ENCODE measurements around the gene SPARC.
"Not testable (repeated sequence)": the region's sequence is repeated elsewhere in the genome, so short reads cannot be mapped to it uniquely, and the experiment has no call there.

The SPARC gene

DNA sequence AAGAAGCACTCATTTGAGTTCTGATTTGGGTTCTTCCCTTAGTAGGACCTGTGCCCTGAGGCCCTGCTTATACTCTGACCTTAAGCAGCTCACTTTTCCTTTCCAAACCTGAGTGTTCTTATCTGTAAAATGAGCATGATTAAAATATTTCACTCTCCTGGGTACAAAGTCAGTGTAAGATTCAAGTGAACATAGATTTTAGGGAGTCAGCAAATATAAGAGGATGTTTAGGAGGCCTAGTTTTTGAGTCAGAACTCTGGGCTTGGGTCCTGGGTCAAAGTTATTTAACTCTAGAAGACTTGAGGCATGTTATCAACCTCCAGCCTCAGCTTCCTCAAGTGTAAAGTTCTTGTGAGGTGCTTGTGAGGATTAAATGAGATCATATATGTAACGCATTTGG, 8.7 kb upstream of the SPARC start:
- no peak overlapping the region for H3K27ac Mint-ChIP-seq
- DNase-seq (ENCODE audit: low spot score in 2 of 2) = no peak
- H3K36me3 Mint-ChIP-seq = no peaks in the 10 kb centered on the region
- no peak overlapping the region for H3K4me3 Mint-ChIP-seq
- H3K4me1 Mint-ChIP-seq = no peaks in the 10 kb centered on the region
- ATAC-seq (ENCODE audit: low read depth) = no peak
- H3K27me3 Mint-ChIP-seq = peaks cover 3% of the 10 kb centered on the region
- H3K9me3 Mint-ChIP-seq = no peaks in the 10 kb centered on the region

DNA sequence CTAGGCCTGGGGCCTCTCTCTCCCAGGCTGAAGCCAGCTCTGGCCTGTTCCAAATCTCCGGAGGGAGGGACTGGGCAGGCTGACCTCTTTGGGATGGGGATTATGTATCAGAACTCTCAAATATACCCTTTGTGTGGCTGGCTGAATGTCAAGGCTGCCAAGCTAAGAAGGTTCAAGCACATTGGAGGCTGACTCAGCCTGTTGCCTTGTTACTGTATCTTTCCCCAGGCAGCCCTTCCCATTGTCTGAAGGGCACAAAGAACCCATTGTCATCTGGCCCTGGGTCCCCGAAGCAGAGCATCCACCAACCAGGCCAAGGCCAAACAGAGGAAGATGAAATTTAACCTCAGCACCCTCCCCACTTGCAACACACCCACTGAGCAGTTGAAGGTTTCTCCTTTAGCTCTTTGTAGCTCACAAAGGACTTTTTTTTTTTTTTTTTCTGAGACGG, 7.3 kb upstream of the SPARC start:
- Mint-ChIP-seq H3K9me3 (no peaks in the 10 kb centered on the region), H3K36me3 (no peaks in the 10 kb centered on the region), H3K4me1 (no peaks in the 10 kb centered on the region), H3K4me3 (no peak overlapping the region), H3K27ac (no peak overlapping the region), H3K27me3 (peaks cover 4% of the 10 kb centered on the region)
- ATAC-seq (ENCODE audit: low read depth) = no peak
- DNase-seq (ENCODE audit: low spot score in 2 of 2) = no peak

DNA sequence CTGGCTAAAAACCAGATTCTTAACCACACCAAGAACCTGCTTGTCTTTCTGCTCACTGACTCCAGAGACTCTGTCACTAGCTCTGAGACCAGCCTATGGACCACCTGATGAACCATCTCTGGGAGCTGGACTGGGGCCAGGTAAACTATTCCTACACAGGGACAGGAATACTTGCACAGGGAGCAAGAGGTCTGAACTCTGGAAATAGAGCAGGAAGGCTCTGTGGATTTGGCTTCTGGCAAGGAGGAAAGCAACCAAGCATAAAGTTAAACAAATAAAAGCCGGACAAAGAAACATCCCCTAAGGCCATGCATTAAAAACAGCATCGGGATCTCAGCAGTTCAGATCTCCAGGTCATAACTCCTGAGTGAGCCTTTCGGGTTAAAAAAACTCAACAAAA, 5.6 kb upstream of the SPARC start:
- no peak overlapping the region for H3K4me3 Mint-ChIP-seq
- peaks cover 11% of the 10 kb centered on the region for H3K27me3 Mint-ChIP-seq
- H3K36me3 Mint-ChIP-seq = no peaks in the 10 kb centered on the region
- no peak for DNase-seq (ENCODE audit: low spot score in 2 of 2)
- no peak for ATAC-seq (ENCODE audit: low read depth)
- H3K4me1 Mint-ChIP-seq = no peaks in the 10 kb centered on the region
- H3K27ac Mint-ChIP-seq = no peak overlapping the region
- H3K9me3 Mint-ChIP-seq = no peaks in the 10 kb centered on the region

DNA sequence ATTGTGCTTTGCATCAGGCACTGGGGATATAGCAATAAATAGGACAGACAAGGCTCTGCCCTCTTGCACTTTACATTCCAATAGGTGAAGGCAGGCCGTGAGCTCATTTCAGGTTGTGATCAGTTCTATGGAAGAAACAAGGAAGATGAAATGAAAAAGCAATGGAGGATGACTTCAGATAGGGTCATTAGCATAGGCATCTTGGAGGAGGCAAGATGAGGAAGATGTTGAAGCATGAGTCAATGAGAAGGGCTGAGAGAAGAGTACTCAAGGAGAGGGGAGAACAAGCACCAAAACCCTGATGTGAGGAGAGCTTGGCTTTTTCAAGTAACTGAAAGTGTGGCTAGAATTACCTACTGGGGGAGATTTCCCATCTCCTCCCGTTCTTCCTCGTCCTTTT, 5.0 kb upstream of the SPARC start:
- Mint-ChIP-seq H3K27me3 (peaks cover 15% of the 10 kb centered on the region), H3K27ac (no peak overlapping the region), H3K4me1 (peaks cover 3% of the 10 kb centered on the region), H3K4me3 (no peak overlapping the region), H3K36me3 (no peaks in the 10 kb centered on the region), H3K9me3 (no peaks in the 10 kb centered on the region)
- DNase-seq (ENCODE audit: low spot score in 2 of 2) (no peak), ATAC-seq (ENCODE audit: low read depth) (no peak)

DNA sequence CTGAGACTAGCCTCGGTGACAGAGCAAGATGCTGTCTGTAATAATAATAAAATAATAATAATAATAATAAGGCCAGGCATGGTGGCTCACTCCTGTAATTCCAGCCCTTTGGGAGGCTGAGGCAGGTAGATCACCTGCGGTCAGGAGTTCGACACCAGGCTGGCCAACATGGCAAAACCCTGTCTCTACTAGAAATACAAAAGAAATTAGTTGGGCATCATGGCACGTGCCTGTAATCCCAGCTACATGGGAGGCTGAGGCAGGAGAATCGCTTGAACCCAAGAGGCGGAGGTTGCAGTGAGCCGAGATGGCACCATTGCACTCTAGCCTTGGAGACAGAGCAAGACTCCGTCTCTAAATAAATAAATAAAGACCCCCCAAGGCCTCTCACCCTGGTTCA, 2.9 kb upstream of the SPARC start:
- not testable (repeated sequence) for H3K27ac Mint-ChIP-seq, H3K4me3 Mint-ChIP-seq, H3K4me1 Mint-ChIP-seq

GRCh38 chr5:151688436-151688835, 1.7 kb upstream of the SPARC start:
- DNase-seq (ENCODE audit: low spot score in 2 of 2) = no peak
- no peak for ATAC-seq (ENCODE audit: low read depth)
- Mint-ChIP-seq H3K4me1 (peaks cover 8% of the 10 kb centered on the region), H3K9me3 (no peaks in the 10 kb centered on the region), H3K27ac (no peak overlapping the region), H3K27me3 (peaks cover 22% of the 10 kb centered on the region), H3K4me3 (no peak overlapping the region), H3K36me3 (no peaks in the 10 kb centered on the region)

More for the DNA sequence above, 2.9 kb upstream of the SPARC start:
- ATAC-seq (ENCODE audit: low read depth); H3K36me3 Mint-ChIP-seq; DNase-seq (ENCODE audit: low spot score in 2 of 2); H3K9me3 Mint-ChIP-seq: not testable (repeated sequence)
- peaks cover 22% of the 10 kb centered on the region for H3K27me3 Mint-ChIP-seq

GRCh38 chr5:151685749-151686673, 704 bp downstream of the SPARC start:
- no peaks in the 10 kb centered on the region for H3K9me3 Mint-ChIP-seq
- DNase-seq (ENCODE audit: low spot score in 2 of 2) (no peak), ATAC-seq (ENCODE audit: low read depth) (no peak)
- no peak overlapping the region for H3K4me3 Mint-ChIP-seq
- H3K27me3 Mint-ChIP-seq = peaks cover 23% of the 10 kb centered on the region
- H3K4me1 Mint-ChIP-seq = peaks cover 8% of the 10 kb centered on the region
- H3K36me3 Mint-ChIP-seq = no peaks in the 10 kb centered on the region
- no peak overlapping the region for H3K27ac Mint-ChIP-seq

GRCh38 chr5:151684690-151685361, 1.9 kb downstream of the SPARC start:
- ATAC-seq (ENCODE audit: low read depth) = no peak
- Mint-ChIP-seq H3K4me1 (peaks cover 8% of the 10 kb centered on the region), H3K9me3 (no peaks in the 10 kb centered on the region), H3K27me3 (peaks cover 23% of the 10 kb centered on the region), H3K4me3 (no peak overlapping the region), H3K36me3 (no peaks in the 10 kb centered on the region), H3K27ac (no peak overlapping the region)
- DNase-seq (ENCODE audit: low spot score in 2 of 2) = no peak

- Mint-ChIP-seq H3K4me1 (peaks cover 8% of the 10 kb centered on the region), H3K27ac (no peak overlapping the region), H3K9me3 (no peaks in the 10 kb centered on the region), H3K36me3 (no peaks in the 10 kb centered on the region), H3K4me3 (no peak overlapping the region), H3K27me3 (peaks cover 23% of the 10 kb centered on the region)
- no peak for ATAC-seq (ENCODE audit: low read depth)
- no peak for DNase-seq (ENCODE audit: low spot score in 2 of 2)
These were observed 2.6 kb downstream of the SPARC start for GRCh38 chr5:151683986-151684588.

DNA sequence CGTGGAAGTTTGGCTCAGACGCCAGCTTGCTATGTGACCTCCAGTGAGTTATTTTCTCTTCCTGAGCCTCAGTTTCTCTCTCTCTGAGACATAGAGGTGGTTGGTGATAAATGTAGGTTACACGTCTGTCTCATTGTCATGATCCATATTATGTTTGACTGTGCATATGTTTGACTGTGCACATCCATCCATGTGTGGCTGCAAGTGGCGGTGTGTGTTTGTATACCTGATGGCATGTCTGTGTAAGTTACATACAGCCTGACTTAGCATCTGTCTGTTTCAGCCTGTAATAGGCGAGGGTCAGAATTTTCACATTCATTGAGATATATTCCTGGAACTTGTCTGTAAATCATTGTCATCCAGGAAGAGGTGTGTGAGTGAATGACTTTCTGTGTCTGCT, 3.3 kb downstream of the SPARC start:
- no peak for DNase-seq (ENCODE audit: low spot score in 2 of 2)
- ATAC-seq (ENCODE audit: low read depth) = no peak
- Mint-ChIP-seq H3K27ac (no peak overlapping the region), H3K4me1 (peaks cover 8% of the 10 kb centered on the region), H3K9me3 (no peaks in the 10 kb centered on the region), H3K4me3 (no peak overlapping the region), H3K27me3 (peaks cover 19% of the 10 kb centered on the region), H3K36me3 (no peaks in the 10 kb centered on the region)

- Mint-ChIP-seq H3K9me3 (no peaks in the 10 kb centered on the region), H3K4me3 (no peak overlapping the region), H3K36me3 (no peaks in the 10 kb centered on the region), H3K27me3 (peaks cover 17% of the 10 kb centered on the region), H3K27ac (no peak overlapping the region), H3K4me1 (peaks cover 8% of the 10 kb centered on the region)
- ATAC-seq (ENCODE audit: low read depth) (no peak), DNase-seq (ENCODE audit: low spot score in 2 of 2) (no peak)
These were observed 3.9 kb downstream of the SPARC start for GRCh38 chr5:151682751-151683331.

DNA sequence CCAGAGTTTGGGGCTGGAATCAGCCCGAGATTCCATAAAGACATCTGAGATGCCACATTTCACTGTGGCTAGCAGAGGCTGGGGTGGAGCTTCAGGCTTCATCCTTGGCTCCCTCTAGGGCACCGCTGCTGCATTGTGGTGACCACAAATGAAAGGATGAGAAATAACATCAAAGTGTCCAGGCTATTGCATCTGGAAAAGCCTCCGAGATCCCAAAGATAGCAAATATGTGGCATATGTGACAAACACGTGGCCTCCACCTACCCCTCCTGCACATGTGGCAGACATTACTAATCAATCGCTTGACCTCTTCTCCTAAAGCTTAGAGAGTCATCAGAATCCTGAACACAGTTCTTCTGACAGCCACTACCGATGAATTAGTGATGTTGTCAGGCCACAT, 4.5 kb downstream of the SPARC start:
- ATAC-seq (ENCODE audit: low read depth) = no peak
- Mint-ChIP-seq H3K4me1 (peaks cover 8% of the 10 kb centered on the region), H3K27me3 (peaks cover 15% of the 10 kb centered on the region), H3K9me3 (no peaks in the 10 kb centered on the region), H3K4me3 (no peak overlapping the region), H3K36me3 (no peaks in the 10 kb centered on the region), H3K27ac (no peak overlapping the region)
- DNase-seq (ENCODE audit: low spot score in 2 of 2) = no peak

DNA sequence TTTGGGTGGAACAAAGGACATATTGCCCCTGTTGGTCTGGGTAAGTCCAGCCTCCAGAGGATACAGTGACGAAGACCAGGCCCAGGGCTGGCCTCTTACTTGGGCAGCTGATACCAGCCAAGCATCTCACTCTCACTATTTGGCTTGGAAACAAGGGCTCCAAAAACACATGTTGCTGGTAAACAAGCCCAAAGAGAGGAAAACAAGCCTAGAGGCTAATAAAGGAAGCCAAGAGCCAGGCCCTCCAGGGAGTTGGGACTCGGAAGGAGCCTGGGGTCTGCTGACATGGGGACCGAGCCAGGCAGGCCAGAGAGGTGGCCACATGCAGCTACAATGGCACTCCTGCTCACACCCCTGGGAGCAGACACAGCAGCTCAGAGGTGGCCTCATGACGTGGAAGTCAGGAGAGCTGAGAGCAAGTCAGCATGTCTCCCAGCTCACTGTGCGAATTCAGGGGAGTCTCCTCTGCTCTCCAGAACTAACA, 5.7 kb downstream of the SPARC start:
- no peak overlapping the region for H3K27ac Mint-ChIP-seq
- no peaks in the 10 kb centered on the region for H3K9me3 Mint-ChIP-seq
- no peaks in the 10 kb centered on the region for H3K36me3 Mint-ChIP-seq
- ATAC-seq (ENCODE audit: low read depth) (no peak), DNase-seq (ENCODE audit: low spot score in 2 of 2) (no peak)
- peaks cover 8% of the 10 kb centered on the region for H3K27me3 Mint-ChIP-seq
- no peaks in the 10 kb centered on the region for H3K4me1 Mint-ChIP-seq
- H3K4me3 Mint-ChIP-seq = no peak overlapping the region

- not testable (repeated sequence) for DNase-seq (ENCODE audit: low spot score in 2 of 2); H3K4me1 Mint-ChIP-seq; H3K27ac Mint-ChIP-seq; H3K9me3 Mint-ChIP-seq; H3K36me3 Mint-ChIP-seq; H3K4me3 Mint-ChIP-seq; ATAC-seq (ENCODE audit: low read depth); H3K27me3 Mint-ChIP-seq
These were observed 6.6 kb downstream of the SPARC start for GRCh38 chr5:151680156-151680505.

Data from memory B cell (primary cell).